ENCODE data around the gene CGB8. TPM values are rescaled to one million over a fixed set of nuclear protein-coding genes. Genes with fewer than 3 reads are reported as not detected.
A peak's percentile ranks its signal among the peaks of the same experiment; 100 is the strongest.

The CGB8 gene
- total RNA-seq, 1 donor from 2014 or later = not detected

DNA sequence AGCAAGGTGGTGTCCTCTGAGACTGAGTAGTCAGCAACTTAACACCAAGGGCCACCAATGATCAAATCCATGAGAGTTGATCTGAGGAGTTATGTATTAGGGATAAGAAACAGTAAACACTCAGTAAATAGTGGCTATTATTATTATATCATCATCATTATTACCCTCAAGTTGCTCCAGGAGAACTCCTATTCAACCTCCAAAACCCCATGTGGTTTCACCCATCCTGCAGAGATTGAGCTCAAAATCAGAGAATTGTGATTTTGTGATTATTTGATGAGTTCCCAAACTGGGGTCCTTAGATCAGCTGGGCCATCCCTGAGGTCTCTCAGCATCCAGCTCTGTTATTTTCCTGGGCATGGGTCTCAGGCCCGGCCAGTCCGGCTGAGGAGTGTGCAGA is 12.1 kb upstream of the CGB8 start:
- peaks cover 84% of the 10 kb centered on the region for H3K27me3 ChIP-seq
- TF ChIP-seq CTCF (IDR thresholded peaks at IDR 0.05) = no peak
- no peaks in the 10 kb centered on the region for H3K36me3 ChIP-seq
- peaks cover 5% of the 10 kb centered on the region for H4K20me1 ChIP-seq (ENCODE audit: low read depth)
- no peak overlapping the region for H2AFZ ChIP-seq (replicated peaks)
- H3K4me3 ChIP-seq = no peak overlapping the region
- no peak overlapping the region for H3K4me2 ChIP-seq
- DNase-seq (ENCODE audit: low spot score) = no peak
- H3K4me1 ChIP-seq = peaks cover 30% of the 10 kb centered on the region
- H3K79me2 ChIP-seq (ENCODE audit: low read depth) = no peaks in the 10 kb centered on the region
- no peaks in the 10 kb centered on the region for H3K9me3 ChIP-seq (ENCODE audit: low read depth)
- H3K9ac ChIP-seq = no peak overlapping the region
- no peak overlapping the region for H3K4me3 Mint-ChIP-seq
- H3K9me3 Mint-ChIP-seq = no peaks in the 10 kb centered on the region
- peaks cover 35% of the 10 kb centered on the region for H3K27me3 Mint-ChIP-seq (ENCODE audit: insufficient read depth, low read depth)
- H3F3A ChIP-seq (ENCODE audit: low read depth) = peaks cover 18% of the 10 kb centered on the region
- H3K36me3 Mint-ChIP-seq = no peaks in the 10 kb centered on the region
- no peak overlapping the region for H3K27ac ChIP-seq
- peaks cover 32% of the 10 kb centered on the region for H3K4me1 Mint-ChIP-seq
- no peak overlapping the region for H3K27ac Mint-ChIP-seq

DNA sequence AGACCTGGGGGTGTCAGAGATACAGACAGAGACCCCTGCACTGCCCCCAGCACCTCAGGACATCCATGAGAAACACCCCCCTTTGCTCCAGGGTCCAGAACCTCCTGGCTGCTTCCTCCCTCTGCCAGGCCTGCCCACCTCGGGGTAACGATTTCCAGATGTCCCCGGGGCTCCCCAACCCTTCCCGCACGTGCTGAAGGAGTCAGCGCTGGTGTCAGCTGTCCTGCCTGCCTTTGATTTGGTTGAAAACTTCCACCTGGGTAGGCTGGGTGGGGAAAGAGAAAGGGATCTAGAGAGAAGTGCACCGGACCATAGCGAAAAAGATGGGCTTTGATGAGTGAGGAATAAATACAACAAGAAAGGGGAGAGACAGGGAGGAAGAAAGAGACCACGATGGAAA is 10.1 kb upstream of the CGB8 start:
- H3K9me3 Mint-ChIP-seq = no peaks in the 10 kb centered on the region
- H3K4me3 Mint-ChIP-seq = peak overlapping the region; percentile 46
- Histone ChIP-seq H3K36me3 (no peaks in the 10 kb centered on the region), H4K20me1 (ENCODE audit: low read depth) (peaks cover 5% of the 10 kb centered on the region), H3F3A (ENCODE audit: low read depth) (peaks cover 9% of the 10 kb centered on the region), H3K9me3 (ENCODE audit: low read depth) (no peaks in the 10 kb centered on the region), H3K27ac (no peak overlapping the region), H3K9ac (no peak overlapping the region), H3K4me3 (no peak overlapping the region), H3K79me2 (ENCODE audit: low read depth) (no peaks in the 10 kb centered on the region), H3K4me2 (no peak overlapping the region), H2AFZ (replicated peaks) (no peak overlapping the region), H3K27me3 (peaks cover 77% of the 10 kb centered on the region), H3K4me1 (peaks cover 14% of the 10 kb centered on the region)
- H3K4me1 Mint-ChIP-seq = peaks cover 26% of the 10 kb centered on the region
- peaks cover 41% of the 10 kb centered on the region for H3K27me3 Mint-ChIP-seq (ENCODE audit: insufficient read depth, low read depth)
- TF ChIP-seq CTCF (IDR thresholded peaks at IDR 0.05) (no peak), EZH2phosphoT487 (IDR thresholded peaks at IDR 0.05) (no peak), EZH2 (IDR thresholded peaks at IDR 0.05) (no peak)
- H3K27ac Mint-ChIP-seq = no peak overlapping the region
- H3K36me3 Mint-ChIP-seq = no peaks in the 10 kb centered on the region
- DNase-seq (ENCODE audit: low spot score) = no peak

DNA sequence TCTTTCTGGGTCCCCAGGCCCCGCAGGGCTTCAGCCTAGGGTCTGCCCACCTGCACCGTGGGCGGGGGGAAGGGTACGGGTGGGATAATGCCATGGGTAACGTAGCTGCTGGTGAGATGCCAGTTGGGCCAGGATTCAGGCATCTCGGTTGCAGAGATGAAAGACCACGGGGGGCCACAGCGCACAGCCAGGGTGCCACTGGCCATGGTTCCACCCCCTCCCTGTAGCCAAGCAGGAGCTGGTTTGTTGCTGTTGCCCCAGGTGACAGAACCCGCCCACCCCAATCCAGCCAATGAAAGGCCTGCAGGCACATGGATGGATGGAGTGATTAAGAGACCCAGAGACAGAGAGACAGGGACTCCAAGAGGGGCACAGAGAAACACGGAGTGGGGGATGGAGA is 9.7 kb upstream of the CGB8 start:
- Mint-ChIP-seq H3K9me3 (no peaks in the 10 kb centered on the region), H3K27me3 (ENCODE audit: insufficient read depth, low read depth) (peaks cover 44% of the 10 kb centered on the region), H3K27ac (no peak overlapping the region), H3K4me1 (peaks cover 26% of the 10 kb centered on the region), H3K4me3 (no peak overlapping the region), H3K36me3 (no peaks in the 10 kb centered on the region)
- Histone ChIP-seq H3K4me2 (no peak overlapping the region), H3K27me3 (peaks cover 73% of the 10 kb centered on the region), H3K4me1 (peaks cover 13% of the 10 kb centered on the region), H2AFZ (replicated peaks) (no peak overlapping the region), H3K9ac (no peak overlapping the region), H3K4me3 (no peak overlapping the region), H3K9me3 (ENCODE audit: low read depth) (no peaks in the 10 kb centered on the region), H3F3A (ENCODE audit: low read depth) (peaks cover 5% of the 10 kb centered on the region), H3K27ac (no peak overlapping the region), H3K36me3 (no peaks in the 10 kb centered on the region), H3K79me2 (ENCODE audit: low read depth) (no peaks in the 10 kb centered on the region), H4K20me1 (ENCODE audit: low read depth) (peaks cover 5% of the 10 kb centered on the region)
- no peak for TF ChIP-seq EZH2phosphoT487 (IDR thresholded peaks at IDR 0.05)
- TF ChIP-seq EZH2 (IDR thresholded peaks at IDR 0.05) = no peak
- no peak for TF ChIP-seq CTCF (IDR thresholded peaks at IDR 0.05)
- peak; percentile 29 for DNase-seq (ENCODE audit: low spot score)

All from neural progenitor cell (in vitro differentiated cells).